ENCODE measurements around the gene TNFSF15. TPM values are rescaled to one million over a fixed set of nuclear protein-coding genes. Genes with fewer than 3 reads are reported as not detected.

TNFSF15 gene
- total RNA-seq, 1 donor from 2014 or later = 0.22 TPM

- H3K27ac Mint-ChIP-seq = no peak overlapping the region
- H3K9me3 Mint-ChIP-seq = no peaks in the 10 kb centered on the region
- CTCF ChIA-PET = no interaction called here
- POLR2A ChIA-PET = no interaction called here
- no peaks in the 10 kb centered on the region for H3K4me1 Mint-ChIP-seq
- H3K27me3 Mint-ChIP-seq = peaks cover 1% of the 10 kb centered on the region
- intact Hi-C loops (cut with micrococcal nuclease) = no loop called here
- no peak overlapping the region for H3K4me3 Mint-ChIP-seq
- TF ChIP-seq CTCF (IDR thresholded peaks at IDR 0.05) = no peak
- ATAC-seq (ENCODE audit: low read depth) = no peak
- no peaks in the 10 kb centered on the region for H3K36me3 Mint-ChIP-seq (ENCODE audit: low read depth)
- DNase-seq = no peak
Measured at GRCh38 chr9:114820776-114821501, 15.1 kb upstream of the TNFSF15 start.

- POLR2A ChIA-PET = no interaction called here
- no peak for ATAC-seq (ENCODE audit: low read depth)
- H3K4me1 Mint-ChIP-seq = no peaks in the 10 kb centered on the region
- H3K27ac Mint-ChIP-seq = no peak overlapping the region
- H3K9me3 Mint-ChIP-seq = no peaks in the 10 kb centered on the region
- CTCF ChIA-PET = no interaction called here
- H3K4me3 Mint-ChIP-seq = no peak overlapping the region
- no peak for DNase-seq
- no peak for TF ChIP-seq CTCF (IDR thresholded peaks at IDR 0.05)
- H3K27me3 Mint-ChIP-seq = peaks cover 4% of the 10 kb centered on the region
- intact Hi-C loops (cut with micrococcal nuclease) = no loop called here
- H3K36me3 Mint-ChIP-seq (ENCODE audit: low read depth) = no peaks in the 10 kb centered on the region
Measured at GRCh38 chr9:114818178-114818577, 12.3 kb upstream of the TNFSF15 start.

- Mint-ChIP-seq H3K4me3 (no peak overlapping the region), H3K36me3 (ENCODE audit: low read depth) (no peaks in the 10 kb centered on the region), H3K27me3 (peaks cover 13% of the 10 kb centered on the region), H3K4me1 (peaks cover 7% of the 10 kb centered on the region), H3K9me3 (no peaks in the 10 kb centered on the region), H3K27ac (no peak overlapping the region)
- DNase-seq (no peak), ATAC-seq (ENCODE audit: low read depth) (no peak)
- TF ChIP-seq CTCF (IDR thresholded peaks at IDR 0.05) = no peak
- intact Hi-C loops (cut with micrococcal nuclease) = no loop called here
- CTCF ChIA-PET = no interaction called here
- POLR2A ChIA-PET = no interaction called here
Measured at GRCh38 chr9:114813717-114814418, 8.0 kb upstream of the TNFSF15 start.

- POLR2A ChIA-PET = interaction anchor here (0.7 kb wide), 1 partner anchor 225 kb away, joined by 4 read pairs; no protein-coding TSS in a partner anchor
- H3K4me1 Mint-ChIP-seq = peaks cover 23% of the 10 kb centered on the region
- no peaks in the 10 kb centered on the region for H3K9me3 Mint-ChIP-seq
- no peak for TF ChIP-seq CTCF (IDR thresholded peaks at IDR 0.05)
- CTCF ChIA-PET = interaction anchor here (1.5 kb wide), 1 partner anchor 202 kb away, joined by 3 read pairs; no protein-coding TSS in a partner anchor
- H3K4me3 Mint-ChIP-seq = no peak overlapping the region
- intact Hi-C loops (cut with micrococcal nuclease) = no loop called here
- H3K27me3 Mint-ChIP-seq = peaks cover 13% of the 10 kb centered on the region
- H3K36me3 Mint-ChIP-seq (ENCODE audit: low read depth) = no peaks in the 10 kb centered on the region
- DNase-seq (no peak), ATAC-seq (ENCODE audit: low read depth) (no peak)
- no peak overlapping the region for H3K27ac Mint-ChIP-seq
Measured at GRCh38 chr9:114811966-114812636, 6.3 kb upstream of the TNFSF15 start.

GRCh38 chr9:114811301-114811700 lies 5.5 kb upstream of the TNFSF15 start:
- intact Hi-C loops (cut with micrococcal nuclease) = no loop called here
- Mint-ChIP-seq H3K4me3 (no peak overlapping the region), H3K4me1 (peaks cover 31% of the 10 kb centered on the region), H3K27me3 (peaks cover 13% of the 10 kb centered on the region), H3K27ac (no peak overlapping the region), H3K9me3 (no peaks in the 10 kb centered on the region), H3K36me3 (ENCODE audit: low read depth) (no peaks in the 10 kb centered on the region)
- POLR2A ChIA-PET = no interaction called here
- no peak for ATAC-seq (ENCODE audit: low read depth)
- no peak for TF ChIP-seq CTCF (IDR thresholded peaks at IDR 0.05)
- CTCF ChIA-PET = no interaction called here
- no peak for DNase-seq
